Left ventricle myocardium superior (tissue), 1 donor: Measurements from ENCODE around the gene GLRX5. TPM values are rescaled to one million over a fixed set of nuclear protein-coding genes. Genes with fewer than 3 reads are reported as not detected.
"Not testable (repeated sequence)": the region's sequence is repeated elsewhere in the genome, so short reads cannot be mapped to it uniquely, and the experiment has no call there.

Source experiments
- ATAC-seq: fragments of 200-7000 bp; cut with Tn5 transposase; one replicate; pipeline ENCODE4 v1.9.1; 2020; ENCODE audit warnings: mild to moderate bottlenecking, moderate library complexity
- DNase-seq: peaks from one replicate; pipeline ENCODE4 v3.0.0-alpha.2; 2020
- intact Hi-C: fragments of 100-400 bp; cut with micrococcal nuclease; formaldehyde crosslinking; loops from one replicate; pipeline ENCODE4 v1.11.0; 2022
- total RNA-seq: library from RNA; stranded (reverse); fragmentation: NEBNext Ultra II Directional; extraction: Animal tissue kit (Norgen Biotek cat#: 25700); gene quantifications from one replicate; pipeline ENCODE4 v1.2.1, GENCODE V29; 2021
- donor health status: DM: no; HTN: yes; CAD: no; lungs with severe emphysema.

The GLRX5 gene
- total RNA-seq, 1 donor from 2014 or later = 94.0 TPM

DNA sequence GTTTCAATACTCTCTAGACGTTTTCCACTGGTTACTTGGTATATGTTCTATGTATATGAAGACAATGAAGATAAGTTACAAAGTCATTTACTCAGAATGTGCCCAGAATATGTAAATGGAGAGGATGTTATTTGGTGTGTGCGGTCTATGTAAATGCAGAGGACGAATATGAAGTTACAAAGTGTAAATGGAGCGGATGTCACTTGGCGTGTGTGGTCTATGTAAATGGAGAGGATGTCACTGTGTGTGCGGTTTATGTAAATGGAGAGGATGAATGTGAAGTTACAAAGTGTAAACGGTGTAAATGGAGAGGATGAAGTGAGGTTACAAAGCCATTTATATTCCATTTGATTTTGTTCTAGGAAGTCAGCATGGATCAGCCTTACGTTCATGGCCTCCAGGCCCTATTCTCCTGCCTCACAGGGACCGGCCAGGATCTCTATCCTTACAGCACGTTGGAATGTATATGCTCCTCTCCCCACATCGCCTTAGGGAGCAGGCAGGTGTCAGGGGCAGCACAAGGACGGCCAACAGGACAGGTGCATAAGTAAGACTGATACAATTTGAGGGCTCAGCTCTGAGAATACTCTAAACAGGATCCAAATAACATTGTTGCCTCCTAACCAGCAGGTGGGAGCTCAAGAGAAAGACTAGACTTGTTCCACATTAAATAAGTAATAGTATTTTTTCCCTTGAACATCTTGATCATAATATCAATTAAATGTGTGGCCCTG, 42.4 kb downstream of the GLRX5 start:
- no peak for DNase-seq
- intact Hi-C loops = no loop called here
- no peak for ATAC-seq

GRCh38 chr14:95577870-95578269, 43.0 kb downstream of the GLRX5 start:
- intact Hi-C loops = no loop called here
- DNase-seq (no peak), ATAC-seq (no peak)

DNA sequence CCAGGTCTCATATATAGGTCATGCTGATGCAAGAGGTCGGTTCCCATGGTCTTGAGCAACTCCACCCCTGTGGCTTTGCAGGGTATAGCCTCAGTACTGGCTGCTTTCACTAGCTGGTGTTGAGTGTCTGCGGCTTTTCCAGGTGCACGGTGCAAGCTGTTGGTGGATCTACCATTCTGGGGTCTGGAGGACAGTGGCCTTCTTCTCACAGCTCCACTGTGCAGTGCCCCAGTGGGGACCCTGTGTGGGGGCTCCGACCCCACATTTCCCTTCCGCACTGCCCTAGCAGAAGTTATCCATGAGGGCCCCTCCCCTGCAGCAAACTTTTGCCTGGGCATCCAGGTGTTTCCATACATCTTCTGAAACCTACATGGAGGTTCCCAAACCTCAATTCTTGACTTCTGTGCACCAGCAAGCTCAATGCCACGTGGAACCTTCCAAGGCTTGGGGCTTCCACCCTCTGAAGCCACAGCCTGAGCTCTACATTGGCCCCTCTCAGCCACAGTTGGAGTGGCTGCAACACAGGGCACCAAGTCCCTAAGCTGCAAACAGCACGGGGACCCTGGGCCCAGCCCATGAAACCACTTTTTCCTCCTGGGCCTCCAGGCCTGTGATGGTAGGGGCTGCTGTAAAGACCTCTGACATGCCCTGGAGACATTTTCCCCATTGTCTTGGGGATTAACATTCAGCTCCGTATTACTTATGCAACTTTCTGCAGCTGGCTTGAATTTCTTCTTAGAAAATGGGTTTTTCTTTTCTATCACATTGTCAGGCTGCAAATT, 49.2 kb downstream of the GLRX5 start:
- ATAC-seq, intact Hi-C loops, DNase-seq: not testable (repeated sequence)

DNA sequence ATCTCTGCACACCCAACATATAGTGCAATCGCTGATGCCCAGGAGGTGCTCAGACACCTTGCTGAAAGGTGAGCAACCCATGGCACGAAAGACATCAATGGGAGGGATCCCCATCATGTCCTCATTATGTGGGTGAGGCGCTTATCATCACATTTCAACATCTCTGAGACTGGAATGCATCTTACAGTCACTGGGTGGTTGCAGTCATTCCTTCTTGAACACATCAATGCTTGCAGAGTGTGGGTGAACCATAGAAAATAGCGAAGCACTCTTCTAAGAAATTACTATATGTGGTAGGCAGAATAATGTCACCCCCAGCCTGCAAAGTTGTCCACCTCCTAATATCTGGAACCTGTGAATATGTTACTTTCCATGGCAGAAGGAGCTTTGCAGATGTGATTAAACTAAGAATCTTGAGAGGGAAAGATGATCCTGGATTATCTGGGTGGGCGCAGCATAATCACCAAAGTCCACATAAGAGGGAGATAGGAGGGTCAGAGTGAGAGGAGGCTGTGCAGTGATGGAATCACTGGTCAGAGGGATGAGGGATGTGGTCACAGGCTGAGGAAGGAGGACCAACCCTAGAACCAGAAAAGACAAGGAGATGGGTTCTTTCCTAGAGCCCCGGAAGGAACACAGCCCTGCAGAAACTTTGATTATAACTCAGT, 51.2 kb downstream of the GLRX5 start:
- ATAC-seq = no peak
- no peak for DNase-seq
- intact Hi-C loops = no loop called here

- intact Hi-C loops, DNase-seq, ATAC-seq: not testable (repeated sequence)
These were observed 56.3 kb downstream of the GLRX5 start for GRCh38 chr14:95591182-95591581.

Other genes starting within 250 kb of the GLRX5 start
- 8.9 TPM for gene CLMN, start 215.1 kb upstream of the GLRX5 start, total RNA-seq
- 12.2 TPM for gene SYNE3, start 18.4 kb upstream of the GLRX5 start, total RNA-seq
- gene TCL1B, start 151.4 kb downstream of the GLRX5 start, total RNA-seq = not detected
- gene TCL1A, start 179.1 kb downstream of the GLRX5 start, total RNA-seq = not detected